GM12872 (cell line): ENCODE data around the gene RNASE2.
"Not testable (repeated sequence)": the region's sequence is repeated elsewhere in the genome, so short reads cannot be mapped to it uniquely, and the experiment has no call there.

ENCODE experiments used
- TF ChIP-seq, protein P1 (sequence below): IDR thresholded peaks from 3 replicates; pipeline ENCODE4 v1.5.1; 2011; ENCODE audit warnings: low read depth, mild to moderate bottlenecking, low read length, moderate library complexity; ENCODE audit not compliant: insufficient read depth

Gene RNASE2

DNA sequence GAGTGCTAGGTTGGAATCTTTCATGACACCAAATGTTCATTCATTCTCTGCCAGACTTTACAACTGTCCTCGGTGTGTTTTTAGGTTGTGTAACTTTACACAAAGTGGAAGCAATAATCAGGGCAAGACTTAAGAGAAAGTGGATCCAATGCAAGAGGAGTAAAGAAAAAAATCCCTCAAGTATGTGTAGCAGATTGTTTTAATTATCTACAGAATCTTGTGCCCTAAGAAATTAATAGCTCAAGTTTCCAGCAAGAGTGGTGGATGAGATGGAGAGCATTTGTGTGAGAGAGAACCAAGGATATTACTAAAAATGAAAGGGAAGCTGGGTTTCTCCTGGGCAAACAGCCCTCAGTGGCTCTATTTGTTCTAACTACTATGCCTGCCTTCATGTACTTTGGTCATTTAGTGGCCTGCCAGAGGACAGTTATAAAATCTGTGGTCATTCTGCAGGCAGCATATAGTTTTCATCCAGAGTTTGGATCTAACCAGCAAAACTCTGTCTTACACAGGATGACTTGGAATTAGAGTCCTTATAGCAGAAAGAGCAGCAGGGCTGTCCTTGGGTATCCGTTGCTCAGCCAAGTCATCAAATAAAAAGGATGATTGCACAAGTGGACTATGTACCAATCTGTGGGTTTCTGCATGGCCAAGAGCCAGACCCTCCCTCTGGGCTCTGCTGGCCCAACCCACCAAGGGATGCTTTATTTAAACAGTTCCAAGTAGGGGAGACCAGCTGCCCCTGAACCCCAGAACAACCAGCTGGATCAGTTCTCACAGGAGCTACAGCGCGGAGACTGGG lies at the start of gene RNASE2:
Gene RNASE2, plus strand, starts transcription at position 752 of the 802 bp plus-strand sequence. CDS start 285 bp downstream, outside the sequence.
- TF ChIP-seq, protein P1, sequence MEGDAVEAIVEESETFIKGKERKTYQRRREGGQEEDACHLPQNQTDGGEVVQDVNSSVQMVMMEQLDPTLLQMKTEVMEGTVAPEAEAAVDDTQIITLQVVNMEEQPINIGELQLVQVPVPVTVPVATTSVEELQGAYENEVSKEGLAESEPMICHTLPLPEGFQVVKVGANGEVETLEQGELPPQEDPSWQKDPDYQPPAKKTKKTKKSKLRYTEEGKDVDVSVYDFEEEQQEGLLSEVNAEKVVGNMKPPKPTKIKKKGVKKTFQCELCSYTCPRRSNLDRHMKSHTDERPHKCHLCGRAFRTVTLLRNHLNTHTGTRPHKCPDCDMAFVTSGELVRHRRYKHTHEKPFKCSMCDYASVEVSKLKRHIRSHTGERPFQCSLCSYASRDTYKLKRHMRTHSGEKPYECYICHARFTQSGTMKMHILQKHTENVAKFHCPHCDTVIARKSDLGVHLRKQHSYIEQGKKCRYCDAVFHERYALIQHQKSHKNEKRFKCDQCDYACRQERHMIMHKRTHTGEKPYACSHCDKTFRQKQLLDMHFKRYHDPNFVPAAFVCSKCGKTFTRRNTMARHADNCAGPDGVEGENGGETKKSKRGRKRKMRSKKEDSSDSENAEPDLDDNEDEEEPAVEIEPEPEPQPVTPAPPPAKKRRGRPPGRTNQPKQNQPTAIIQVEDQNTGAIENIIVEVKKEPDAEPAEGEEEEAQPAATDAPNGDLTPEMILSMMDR = not testable (repeated sequence)

DNA sequence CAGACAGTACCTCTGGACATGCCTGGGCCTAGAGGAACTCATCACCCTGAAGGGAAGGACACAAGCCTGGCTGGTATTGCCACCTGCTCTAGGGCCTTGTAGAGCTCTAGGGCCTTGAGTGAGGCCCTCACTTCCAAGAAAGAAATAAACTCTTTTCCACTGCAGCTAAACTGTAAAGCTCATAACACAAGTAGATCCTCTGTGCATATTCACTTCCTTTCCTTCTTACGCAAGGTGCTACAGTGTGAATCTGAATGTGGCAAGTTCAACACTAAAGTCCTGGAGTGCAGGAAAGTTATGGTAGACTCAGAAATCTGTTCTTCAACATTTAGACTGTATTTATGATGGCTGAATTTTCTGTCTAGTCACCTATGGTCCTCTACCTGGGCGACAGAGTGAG lies 49.6 kb upstream of the RNASE2 start:
- TF ChIP-seq, protein P1 = no peak

DNA sequence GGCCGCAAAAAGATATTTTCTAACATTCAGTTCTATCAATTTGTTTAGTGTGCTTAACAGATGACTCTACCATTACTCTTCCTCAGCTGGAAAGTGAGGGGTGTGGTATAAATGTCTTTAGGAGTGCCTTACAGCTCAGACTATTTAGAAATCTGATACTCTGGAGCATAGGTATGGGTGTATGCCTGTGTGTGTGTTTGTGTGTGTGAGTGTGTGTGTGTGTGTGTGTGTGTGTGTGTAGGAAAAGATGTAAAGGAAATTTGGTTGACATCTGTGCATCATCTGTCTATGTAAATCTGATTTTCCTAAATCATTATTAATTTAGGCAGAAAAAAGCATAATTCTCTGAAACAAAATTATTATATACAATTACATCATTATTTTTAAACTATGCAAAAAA lies 48.1 kb upstream of the RNASE2 start:
- TF ChIP-seq, protein P1 = no peak

DNA sequence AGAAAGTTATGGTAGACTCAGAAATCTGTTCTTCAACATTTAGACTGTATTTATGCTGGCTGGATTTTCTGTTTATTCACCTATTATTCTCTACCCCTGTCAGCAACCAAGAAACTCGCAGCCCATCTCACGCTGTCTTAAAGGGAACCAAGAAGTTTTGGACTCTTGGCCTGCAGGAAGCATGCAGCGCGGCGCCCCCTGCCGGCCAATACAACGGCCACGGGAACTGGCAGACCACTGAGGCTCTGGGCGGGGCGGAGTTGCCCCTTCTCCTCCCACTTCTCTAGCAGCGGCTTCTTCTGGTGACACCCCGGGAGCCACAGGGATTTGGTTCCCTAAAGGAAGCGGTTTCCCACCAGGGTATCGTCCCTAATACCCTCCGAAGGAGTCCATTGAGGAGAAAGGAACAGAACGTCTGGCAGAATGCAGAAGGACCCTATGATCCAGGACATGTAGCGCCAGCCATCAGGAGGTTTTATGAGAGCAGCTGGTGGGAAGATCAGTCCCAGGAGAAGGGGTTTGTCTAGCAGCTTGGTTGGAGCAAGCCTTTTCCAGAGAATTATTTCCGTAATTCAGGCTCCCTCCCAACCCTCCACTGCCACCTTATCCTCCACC lies 21.0 kb upstream of the RNASE2 start:
- TF ChIP-seq, protein P1 = peak; percentile 77

DNA sequence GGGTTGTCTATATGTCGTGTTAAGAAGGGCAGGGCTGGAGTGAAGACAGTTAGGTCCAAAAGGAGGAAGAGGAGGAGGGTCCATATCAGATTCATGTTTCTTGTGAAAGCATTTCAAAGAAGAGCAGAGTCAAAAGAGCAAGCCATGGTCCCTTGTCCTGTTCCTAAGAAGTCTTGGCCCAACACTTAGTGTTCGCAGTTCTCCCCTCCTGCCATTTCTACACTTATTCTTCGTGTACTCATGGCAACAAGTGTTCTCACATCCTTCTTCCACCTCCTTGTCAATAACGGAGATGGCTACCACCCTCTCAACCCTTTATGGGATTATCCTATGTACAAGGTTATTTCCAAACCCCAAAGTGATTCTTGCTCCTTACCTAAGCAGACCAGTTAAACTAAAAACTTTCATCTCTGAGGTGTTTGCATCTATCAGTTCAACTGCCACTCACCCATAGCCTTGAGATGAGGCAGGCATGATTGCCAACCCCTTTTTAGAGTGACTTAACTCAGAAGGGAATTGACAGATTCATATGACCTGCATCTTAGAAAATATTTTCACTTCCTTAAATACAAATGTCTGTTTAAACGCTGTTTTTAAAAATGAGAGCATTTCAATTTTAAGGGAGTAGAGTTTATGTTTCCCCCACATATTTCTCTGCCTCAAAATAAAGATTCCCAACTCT lies 19.8 kb upstream of the RNASE2 start:
- TF ChIP-seq, protein P1 = no peak

DNA sequence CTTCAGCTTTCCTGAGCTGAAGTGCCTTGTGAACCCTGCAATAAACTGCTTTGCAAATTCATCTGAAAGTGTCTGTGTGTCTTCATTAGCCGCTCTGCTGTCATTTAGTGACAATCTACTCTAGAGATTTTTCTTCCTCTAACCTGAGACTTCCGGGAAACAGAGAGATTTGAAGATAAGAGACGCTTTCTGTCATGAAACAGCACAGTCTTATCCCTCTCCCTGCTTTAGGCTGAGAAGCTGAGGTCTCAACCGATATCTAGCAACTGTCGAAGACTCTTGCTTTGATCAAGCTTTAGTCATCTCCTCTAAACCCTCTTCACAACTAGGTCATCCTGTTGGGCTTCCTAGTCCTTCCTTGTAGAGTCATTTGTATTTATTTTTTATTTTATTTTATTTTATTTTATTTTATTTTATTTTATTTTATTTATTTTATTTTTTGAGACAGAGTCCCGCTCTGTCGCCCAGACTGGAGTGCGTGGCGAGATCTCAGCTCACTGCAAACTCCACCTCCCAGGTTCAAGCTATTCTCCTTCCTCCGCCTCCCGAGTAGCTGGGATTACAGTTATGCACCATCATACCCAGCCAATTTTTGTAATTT lies 1.2 kb downstream of the RNASE2 start:
- TF ChIP-seq, protein P1 = no peak

DNA sequence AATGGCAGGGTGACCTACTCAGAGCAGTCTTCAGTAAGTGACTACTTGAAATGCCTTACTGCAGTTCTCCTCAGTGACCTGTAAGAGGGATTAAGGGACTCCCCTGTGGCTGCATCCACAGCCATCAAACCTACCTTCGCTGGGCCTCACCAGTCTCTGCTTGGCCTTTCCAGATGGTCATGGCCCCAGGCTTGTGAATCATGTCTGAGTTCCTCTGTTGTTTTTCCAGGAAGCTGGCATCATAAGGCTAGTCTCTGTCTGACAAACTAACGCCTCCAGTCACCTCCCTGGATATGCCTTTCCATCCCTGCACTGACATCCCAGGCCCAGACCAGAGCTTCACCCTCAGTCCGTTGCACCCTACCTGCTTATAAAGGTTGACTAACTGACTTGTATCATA lies 14.0 kb downstream of the RNASE2 start:
- TF ChIP-seq, protein P1 = no peak
